LNCAP (cell line): Measurements from ENCODE around the gene MSI2.

Experiments used
- TF ChIP-seq, protein P1 (sequence below): fragments of 450-650 bp; IDR thresholded peaks from 2 replicates; pipeline ENCODE4 v1.5.1; 2017; ENCODE audit warnings: mild to moderate bottlenecking

Gene MSI2

DNA sequence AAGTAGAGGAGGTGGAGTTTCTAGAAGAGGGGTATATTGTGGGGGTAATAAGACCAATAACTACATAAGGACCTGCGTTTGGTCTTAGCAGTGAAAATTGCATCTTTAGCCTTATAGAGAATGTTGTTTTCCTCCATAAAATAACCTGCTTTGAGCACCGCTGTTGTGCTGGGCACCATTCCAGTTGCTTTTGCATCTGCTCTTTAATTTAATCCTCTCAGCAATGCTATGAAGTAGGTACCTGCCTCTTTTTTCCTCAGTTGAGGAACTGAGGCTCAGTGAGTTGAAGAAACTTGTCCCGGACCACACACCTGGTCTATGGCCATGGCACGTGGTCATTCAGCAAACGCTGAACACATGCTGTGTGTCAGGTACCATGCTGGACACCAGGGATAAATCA lies 238.1 kb downstream of the MSI2 start:
- TF ChIP-seq, protein P1, sequence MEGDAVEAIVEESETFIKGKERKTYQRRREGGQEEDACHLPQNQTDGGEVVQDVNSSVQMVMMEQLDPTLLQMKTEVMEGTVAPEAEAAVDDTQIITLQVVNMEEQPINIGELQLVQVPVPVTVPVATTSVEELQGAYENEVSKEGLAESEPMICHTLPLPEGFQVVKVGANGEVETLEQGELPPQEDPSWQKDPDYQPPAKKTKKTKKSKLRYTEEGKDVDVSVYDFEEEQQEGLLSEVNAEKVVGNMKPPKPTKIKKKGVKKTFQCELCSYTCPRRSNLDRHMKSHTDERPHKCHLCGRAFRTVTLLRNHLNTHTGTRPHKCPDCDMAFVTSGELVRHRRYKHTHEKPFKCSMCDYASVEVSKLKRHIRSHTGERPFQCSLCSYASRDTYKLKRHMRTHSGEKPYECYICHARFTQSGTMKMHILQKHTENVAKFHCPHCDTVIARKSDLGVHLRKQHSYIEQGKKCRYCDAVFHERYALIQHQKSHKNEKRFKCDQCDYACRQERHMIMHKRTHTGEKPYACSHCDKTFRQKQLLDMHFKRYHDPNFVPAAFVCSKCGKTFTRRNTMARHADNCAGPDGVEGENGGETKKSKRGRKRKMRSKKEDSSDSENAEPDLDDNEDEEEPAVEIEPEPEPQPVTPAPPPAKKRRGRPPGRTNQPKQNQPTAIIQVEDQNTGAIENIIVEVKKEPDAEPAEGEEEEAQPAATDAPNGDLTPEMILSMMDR = no peak

DNA sequence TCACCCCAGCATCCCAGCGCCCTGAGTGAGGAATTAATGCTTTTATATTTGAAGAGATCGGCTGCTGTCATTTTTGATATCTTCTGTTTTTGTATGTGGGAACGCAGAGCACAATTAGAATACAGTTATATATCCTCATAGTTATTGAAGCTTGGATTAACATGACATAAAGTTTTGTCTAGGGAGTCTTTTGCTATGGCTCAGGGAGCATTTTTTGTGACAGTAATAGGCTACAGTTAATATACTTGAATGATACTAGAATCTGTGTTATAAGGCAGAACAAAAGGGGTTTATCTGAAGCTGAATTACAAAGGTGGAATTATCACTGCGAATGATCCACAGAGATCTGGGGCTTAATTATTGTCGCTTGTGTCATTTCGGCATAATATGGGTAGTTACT lies 239.4 kb downstream of the MSI2 start:
- TF ChIP-seq, protein P1 = no peak

DNA sequence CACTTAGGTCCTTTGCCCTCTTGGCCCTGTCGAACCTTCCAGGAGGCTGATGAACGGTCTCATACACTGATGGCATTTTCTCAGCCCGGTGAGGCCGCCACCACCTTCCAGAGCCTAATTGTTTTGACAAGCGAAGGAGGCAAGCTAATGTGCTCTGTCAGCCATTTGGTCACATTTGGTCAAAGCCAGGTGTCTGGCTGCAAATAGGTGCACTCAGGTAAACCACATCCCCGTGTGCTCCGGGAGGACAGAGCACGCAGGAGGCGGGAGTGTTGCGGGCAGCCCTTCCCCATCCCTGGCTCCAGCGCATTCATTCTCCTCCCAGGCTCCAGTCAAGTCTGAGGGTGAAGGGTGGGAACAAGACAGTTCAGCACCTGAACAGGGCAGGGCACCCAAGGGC lies 240.1 kb downstream of the MSI2 start:
- TF ChIP-seq, protein P1 = no peak

DNA sequence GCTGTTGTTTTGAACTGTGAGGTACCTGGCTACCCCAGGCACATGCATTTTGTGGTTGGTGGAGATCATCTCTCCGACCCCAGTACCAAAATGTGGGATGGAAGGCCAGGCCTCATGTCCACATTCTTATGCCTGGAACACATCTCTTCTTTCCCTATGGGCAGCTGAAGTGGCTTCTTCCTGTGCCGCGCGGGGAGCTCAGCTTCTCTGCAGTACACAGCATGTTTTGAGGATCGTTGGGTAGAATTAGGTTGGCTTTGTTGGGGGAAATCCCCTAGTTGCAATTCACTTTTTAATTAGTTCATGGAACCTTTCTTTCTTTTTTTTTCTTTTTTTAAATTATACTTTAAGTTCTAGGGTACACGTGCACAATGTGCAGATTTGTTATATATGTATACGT lies 242.1 kb downstream of the MSI2 start:
- TF ChIP-seq, protein P1 = no peak

DNA sequence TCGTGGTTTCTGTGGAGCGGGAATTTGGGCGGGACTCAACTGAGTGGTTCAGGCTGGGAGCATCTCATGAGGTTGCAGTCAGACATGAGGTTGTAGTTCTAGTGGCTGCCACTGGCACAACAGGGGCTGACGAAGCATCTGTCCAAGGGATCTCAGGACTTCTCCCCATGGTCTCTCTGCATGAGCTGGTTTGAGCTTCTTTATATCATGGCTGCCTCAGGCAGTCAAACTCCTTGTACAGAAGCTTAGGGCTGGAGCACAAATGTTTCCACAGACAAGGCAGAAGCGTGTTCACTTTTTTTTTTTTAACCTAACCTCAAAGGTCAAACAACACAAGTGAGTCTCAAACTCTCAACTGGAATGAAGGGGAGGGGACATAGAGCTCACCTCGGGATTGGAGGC lies 243.3 kb downstream of the MSI2 start:
- TF ChIP-seq, protein P1 = no peak

DNA sequence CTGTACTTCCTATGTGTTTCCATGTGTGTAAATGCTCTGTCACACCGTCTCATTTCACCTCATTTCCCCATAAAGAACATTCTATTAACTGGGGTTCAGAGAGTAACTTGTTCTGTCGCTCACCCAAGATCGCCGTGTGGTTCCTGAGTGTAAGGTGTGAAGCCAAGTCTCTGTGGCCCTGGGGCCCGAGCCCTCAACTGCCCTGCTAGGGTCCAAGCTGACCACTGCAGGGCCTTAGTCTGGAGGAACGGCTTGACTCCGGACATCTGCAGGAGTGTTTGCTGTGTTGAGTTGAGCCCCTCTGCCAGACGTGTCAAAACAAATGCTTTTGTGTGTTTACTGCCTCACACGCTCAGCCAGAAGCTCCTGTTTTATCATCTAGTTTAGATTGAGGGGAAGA lies 244.7 kb downstream of the MSI2 start:
- TF ChIP-seq, protein P1 = no peak

DNA sequence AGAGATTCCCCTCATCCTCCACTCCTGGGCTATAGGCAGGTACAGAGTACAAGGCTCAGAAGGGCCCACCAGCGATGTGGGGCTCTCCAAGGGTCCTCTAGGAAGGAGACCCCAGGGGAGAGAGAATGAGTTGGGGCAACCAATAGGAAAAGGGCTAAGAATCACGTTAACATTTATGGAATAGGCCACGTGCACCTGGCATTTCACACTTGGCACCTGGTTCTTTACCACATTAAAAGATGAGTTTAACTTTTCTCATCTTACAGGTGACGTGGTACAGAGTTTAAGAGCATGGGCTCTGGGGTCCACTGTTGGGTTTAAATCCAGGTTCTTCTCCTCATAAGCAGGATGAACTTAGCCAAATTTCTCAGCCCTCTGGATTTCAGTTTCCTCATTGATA lies 245.7 kb downstream of the MSI2 start:
- TF ChIP-seq, protein P1 = no peak

DNA sequence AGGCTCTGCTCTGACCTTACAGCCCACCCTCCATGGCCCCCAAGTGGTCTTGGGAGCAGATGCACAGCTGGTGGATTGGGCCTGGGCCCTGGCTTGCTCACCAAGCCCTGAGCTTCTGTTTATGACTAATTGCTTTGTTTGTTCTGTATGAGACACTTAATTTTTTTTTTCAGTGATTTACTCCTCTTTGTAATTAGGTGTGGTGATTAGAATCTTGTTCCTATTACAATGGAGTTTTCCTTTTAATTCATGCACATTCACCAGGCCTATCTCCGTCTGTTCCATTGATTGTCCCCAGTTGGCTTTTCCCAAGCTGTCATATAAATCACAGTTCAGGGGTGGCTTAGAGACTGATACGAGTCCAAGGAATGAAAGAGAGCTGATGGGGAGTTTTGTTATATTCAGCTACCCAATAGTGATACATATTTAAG lies 246.5 kb downstream of the MSI2 start:
- TF ChIP-seq, protein P1 = no peak
